ENCODE measurements around the gene PTBP1. TPM values are rescaled to one million over a fixed set of nuclear protein-coding genes. Genes with fewer than 3 reads are reported as not detected.
A peak's percentile ranks its signal among the peaks of the same experiment; 100 is the strongest.

The PTBP1 gene
- total RNA-seq, 1 experiment from 2014 or later, result 712 TPM

DNA sequence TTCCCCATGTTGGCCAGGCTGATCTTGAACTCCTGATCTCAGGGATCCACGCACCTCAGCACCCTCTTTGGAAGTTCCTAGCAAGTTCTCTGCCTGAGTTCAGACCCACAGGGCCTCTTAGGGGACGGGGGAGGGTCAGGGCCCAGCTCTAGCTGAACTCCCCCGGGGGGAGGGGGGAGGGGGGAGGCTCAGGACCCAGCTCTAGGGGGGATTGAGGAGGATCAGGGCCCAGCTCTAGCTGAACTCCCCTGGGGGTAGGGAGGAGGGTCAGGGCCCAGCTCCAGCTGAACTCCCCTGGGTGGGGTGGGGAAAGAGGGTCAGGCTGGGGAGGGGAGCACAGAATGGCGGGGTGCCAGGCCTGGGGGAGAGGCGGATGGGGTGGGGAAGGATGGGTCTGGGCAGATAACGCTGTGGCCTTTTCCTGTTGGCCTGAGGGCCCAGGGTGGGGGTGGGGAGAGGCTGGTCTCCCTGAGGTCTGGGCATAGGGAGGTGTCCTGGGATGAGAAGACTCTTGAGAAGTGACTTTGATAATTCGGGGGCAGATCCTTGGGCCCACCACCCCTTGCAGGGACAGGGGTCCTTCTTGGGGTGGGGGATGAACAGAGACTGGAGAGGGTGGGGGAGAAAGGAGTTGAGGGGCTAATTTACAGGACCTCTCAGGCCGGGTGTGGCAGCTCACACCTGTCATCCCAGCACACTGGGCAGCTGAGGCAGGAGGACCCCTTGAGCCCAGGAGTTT lies 5.5 kb upstream of the PTBP1 start:
- H2BK120ac ChIP-seq (ENCODE audit: low read depth, low read length, poor library complexity, severe bottlenecking), result no peak overlapping the region
- H2BK20ac ChIP-seq (ENCODE audit: low read depth, low read length, poor library complexity, severe bottlenecking), result no peak overlapping the region
- peak; percentile 31 for DNase-seq
- H4K8ac ChIP-seq (replicated peaks; ENCODE audit: insufficient read length, low read depth, low read length), result no peak overlapping the region
- Mint-ChIP-seq H3K36me3 (ENCODE audit: insufficient read depth in 1 of 3, low read depth in 3 of 3) (no peaks in the 10 kb centered on the region), H3K27me3 (ENCODE audit: low read depth) (no peaks in the 10 kb centered on the region), H3K4me1 (peaks cover 23 to 35% of the 10 kb centered on the region in 2 experiments), H3K27ac (peak overlapping the region in 2 of 3 experiments; percentile 44 to 91; a peak in 3 of 7 replicates), H3K4me3 (no peak overlapping the region; a peak in 1 of 5 replicates), H3K9me3 (no peaks in the 10 kb centered on the region; a peak in 1 of 5 replicates)
- no peak overlapping the region for H3K14ac ChIP-seq (ENCODE audit: insufficient read depth, low read length)
- no peak overlapping the region for H3K4me2 ChIP-seq (ENCODE audit: insufficient read depth, insufficient read length, low read length)
- no peaks in the 10 kb centered on the region for H3K79me2 ChIP-seq (ENCODE audit: insufficient read depth, low read length)
- no peak overlapping the region for H2BK15ac ChIP-seq (ENCODE audit: low read depth, low read length)
- no CpG with 5 or more reads among the region's 8 CpGs for WGBS (ENCODE audit: extremely low coverage, insufficient read length, low lambda C conversion rate)
- no peak overlapping the region for H3K4ac ChIP-seq (ENCODE audit: low read depth, low read length)
- H3T11ph ChIP-seq (ENCODE audit: low read length), result no peak overlapping the region
- H4K20me1 ChIP-seq (ENCODE audit: control insufficient read depth, insufficient read depth, insufficient read length), result no peaks in the 10 kb centered on the region
- no peak overlapping the region for H2AFZ ChIP-seq (ENCODE audit: low read length)
- H3K79me1 ChIP-seq (ENCODE audit: insufficient read depth, low read depth, low read length, poor library complexity, severe bottlenecking), result no peaks in the 10 kb centered on the region
- H3K9me3 ChIP-seq (ENCODE audit: control insufficient read depth, low read depth, low read length), result no peaks in the 10 kb centered on the region
- no peak for TF ChIP-seq CTCF (conservative IDR thresholded peaks at IDR 0.05)
- H4K91ac ChIP-seq (ENCODE audit: insufficient read length, low read depth, low read length), result no peak overlapping the region
- no peaks in the 10 kb centered on the region for H3K23me2 ChIP-seq (ENCODE audit: insufficient read length, low read depth, low read length, poor library complexity, severe bottlenecking)
- H2BK12ac ChIP-seq (ENCODE audit: insufficient read length, low read depth, low read length), result no peak overlapping the region
- no peak overlapping the region for H2AK5ac ChIP-seq (ENCODE audit: insufficient read length, low read length)
- no peaks in the 10 kb centered on the region for H3K27me3 ChIP-seq (ENCODE audit: insufficient read depth, low read length)
- H3K18ac ChIP-seq (ENCODE audit: insufficient read length, low read depth, low read length), result no peak overlapping the region
- H3K23ac ChIP-seq (ENCODE audit: insufficient read length, low read depth, low read length), result no peak overlapping the region
- H4K5ac ChIP-seq (ENCODE audit: insufficient read length, low read depth, low read length), result no peak overlapping the region
- H3K56ac ChIP-seq (ENCODE audit: insufficient read length, low read depth, low read length), result no peak overlapping the region
- H3K27ac ChIP-seq (ENCODE audit: insufficient read length, low read depth, low read length), result no peak overlapping the region
- no peak overlapping the region for H3K9ac ChIP-seq (ENCODE audit: extremely low read depth, insufficient read length, low read length)
- no peaks in the 10 kb centered on the region; the same call in 1 of the 2 replicates for H3K4me1 ChIP-seq (ENCODE audit: insufficient read depth, low read length)
- H2BK5ac ChIP-seq (ENCODE audit: insufficient read length, low read length), result no peak overlapping the region

Data from H9 (cell line).